GM12864 (cell line): ENCODE results near the gene ADAM15.
A peak's percentile ranks its signal among the peaks of the same experiment; 100 is the strongest.

Experiments
- DNase-seq: peaks from one replicate; pipeline ENCODE4 v3.0.0-alpha.2; 2011; ENCODE audit warnings: low read depth
- H3K4me3 ChIP-seq: 2 replicates; pipeline ENCODE4 v1.5.1; 2011; ENCODE audit warnings: mild to moderate bottlenecking, low read depth, low read length, control low read depth
- CTCF ChIP-seq: IDR thresholded peaks from 2 replicates; pipeline ENCODE4 v1.5.1; 2011; ENCODE audit warnings: low read depth, mild to moderate bottlenecking, moderate library complexity, low read length, control low read depth, inconsistent platforms; ENCODE audit errors: missing control alignments

ADAM15 gene

GRCh38 chr1:155040358-155041093, 10.6 kb upstream of the ADAM15 start:
- no peak overlapping the region for H3K4me3 ChIP-seq
- TF ChIP-seq CTCF = no peak
- DNase-seq = no peak

- no peak for TF ChIP-seq CTCF
- no peak for DNase-seq
- H3K4me3 ChIP-seq = no peak overlapping the region
These were observed 8.3 kb upstream of the ADAM15 start for GRCh38 chr1:155042789-155043188.

- TF ChIP-seq CTCF = no peak
These were observed 7.8 kb upstream of the ADAM15 start for GRCh38 chr1:155043301-155043702.

GRCh38 chr1:155043793-155044192, 7.3 kb upstream of the ADAM15 start:
- TF ChIP-seq CTCF = no peak
- no peak overlapping the region for H3K4me3 ChIP-seq
- DNase-seq = no peak

More at GRCh38 chr1:155043301-155043702, 7.8 kb upstream of the ADAM15 start:
- H3K4me3 ChIP-seq = no peak overlapping the region
- no peak for DNase-seq

- no peak for DNase-seq
- TF ChIP-seq CTCF = no peak
- H3K4me3 ChIP-seq = no peak overlapping the region
These were observed 6.8 kb upstream of the ADAM15 start for GRCh38 chr1:155044365-155044764.

- peak; percentile 68 for TF ChIP-seq CTCF
- no peak for DNase-seq
- H3K4me3 ChIP-seq = no peak overlapping the region
These were observed 6.1 kb upstream of the ADAM15 start for GRCh38 chr1:155044812-155045657.
